Kidney glomerular epithelial cell (primary cell): ENCODE data around the gene L3MBTL2.
A peak's percentile ranks its signal among the peaks of the same experiment; 100 is the strongest.

ENCODE experiments used
- DNase-seq: peaks from one replicate; lab custom pipeline; 2025; lab: John Stamatoyannopoulos, UW

L3MBTL2 gene

DNA sequence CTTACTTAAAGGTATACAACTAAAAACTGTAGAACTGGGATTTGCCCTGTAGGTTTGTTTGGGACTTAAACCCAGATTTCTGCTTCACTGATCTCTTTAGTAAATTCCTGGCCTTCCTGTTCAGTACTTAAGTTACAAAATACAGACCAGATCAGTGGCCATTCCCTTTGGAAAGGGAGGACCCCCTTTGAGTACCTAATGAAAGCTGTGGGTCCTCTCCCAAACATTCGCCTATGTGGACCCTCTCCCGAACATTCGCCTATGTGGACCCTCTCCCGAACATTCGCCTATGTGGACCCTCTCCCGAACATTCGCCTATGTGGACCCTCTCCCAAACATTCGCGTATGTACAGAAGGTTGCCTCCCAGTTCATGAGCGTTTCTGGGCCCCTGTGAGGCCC, 10.3 kb downstream of the L3MBTL2 start:
- DNase-seq, result no peak

DNA sequence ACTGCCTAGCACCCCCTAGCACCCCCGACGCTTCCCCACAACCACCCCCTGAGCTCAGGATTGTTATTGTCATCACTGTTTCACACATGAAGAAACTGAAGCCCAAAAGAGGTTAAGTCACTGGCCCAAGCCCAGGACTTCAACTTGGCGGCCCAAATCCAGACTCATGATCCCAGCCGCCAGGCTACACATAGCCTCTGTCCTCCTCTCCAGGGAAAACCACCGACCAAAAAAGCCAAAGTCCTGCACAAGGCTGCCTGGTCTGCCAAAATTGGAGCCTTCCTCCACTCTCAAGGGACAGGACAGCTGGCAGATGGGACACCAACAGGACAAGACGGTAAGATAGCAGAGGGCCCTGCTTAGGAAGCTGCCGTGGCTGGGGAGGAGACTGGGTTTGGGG, 10.8 kb downstream of the L3MBTL2 start:
- DNase-seq, result no peak

DNA sequence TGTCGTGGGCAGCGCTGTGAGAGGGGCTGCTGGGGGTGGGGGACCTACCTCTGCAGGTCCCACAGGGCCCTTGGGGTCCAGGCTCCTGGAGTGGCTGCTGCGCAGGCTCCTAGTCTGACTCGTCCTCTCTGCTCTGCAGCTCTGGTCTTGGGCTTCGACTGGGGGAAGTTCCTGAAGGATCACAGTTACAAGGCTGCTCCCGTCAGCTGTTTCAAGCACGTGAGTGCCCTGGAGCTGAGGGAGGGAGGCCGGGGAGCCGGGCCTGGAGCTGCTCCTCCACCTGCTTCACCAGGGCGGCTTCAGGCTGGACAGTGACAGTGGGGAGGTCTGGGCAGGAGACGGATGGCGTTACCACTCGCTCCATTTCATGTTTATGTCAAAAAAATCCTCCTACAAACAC, 11.9 kb downstream of the L3MBTL2 start:
- DNase-seq, result no peak

DNA sequence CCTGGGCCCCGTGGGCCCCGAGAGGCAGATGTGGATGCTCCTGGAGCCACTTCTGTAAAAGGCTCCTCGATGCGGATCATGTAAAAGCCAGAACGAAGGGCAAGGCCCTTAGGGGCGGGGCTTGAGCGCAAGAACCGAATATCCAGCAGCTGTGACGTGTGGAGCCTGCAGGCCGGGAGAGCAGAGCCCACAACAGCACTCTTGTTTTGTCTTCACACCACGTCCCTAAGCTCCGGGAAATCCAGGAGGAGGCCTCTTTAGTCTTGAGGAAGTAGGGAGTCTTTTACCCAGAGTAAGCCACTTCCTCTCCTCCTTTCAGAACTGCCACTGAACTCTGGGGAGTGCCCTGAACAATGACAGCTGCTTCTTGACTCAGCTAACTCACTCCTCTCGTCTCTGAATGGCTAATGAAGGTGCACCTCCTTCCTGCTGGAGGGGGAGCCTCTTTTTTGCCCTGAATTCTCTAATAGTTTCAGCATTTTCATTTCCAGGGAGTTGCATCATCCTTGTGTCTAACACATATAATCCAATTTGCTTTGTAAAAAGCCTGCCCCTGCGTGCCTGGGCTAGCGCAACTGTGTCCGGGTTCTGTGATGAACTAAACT, 12.5 kb downstream of the L3MBTL2 start:
- no peak for DNase-seq

DNA sequence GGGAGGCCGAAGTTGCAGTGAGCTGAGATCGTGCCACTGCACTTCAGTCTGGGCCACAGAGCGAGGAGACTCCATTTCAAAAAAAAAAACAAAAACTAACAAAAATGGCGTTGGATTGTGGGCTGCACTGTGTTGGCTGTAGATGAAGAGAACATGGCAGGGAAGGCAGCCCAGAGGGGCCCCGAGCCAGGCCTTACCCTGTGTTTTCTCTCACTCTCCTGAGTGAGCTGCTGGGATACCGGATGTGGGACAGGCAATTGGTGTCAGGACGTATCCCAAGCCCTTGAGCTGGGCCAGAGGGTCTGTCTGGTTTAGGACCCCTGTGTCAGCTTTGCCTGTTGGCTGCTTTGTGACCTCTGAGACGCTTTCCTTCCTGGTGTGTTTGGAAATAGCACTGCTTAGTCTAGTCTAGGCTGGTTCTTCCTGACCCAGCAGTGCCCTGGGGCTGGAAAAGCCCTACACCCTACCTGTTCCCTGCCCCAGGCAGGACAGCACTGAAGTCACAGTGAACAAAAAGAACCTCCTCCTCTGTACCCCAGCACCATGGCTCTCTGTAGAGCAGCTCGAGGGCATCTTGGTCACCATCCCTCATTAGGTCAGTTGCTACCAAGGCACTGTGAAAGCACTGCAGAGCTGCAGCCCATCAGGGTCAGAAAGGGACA, 17.9 kb downstream of the L3MBTL2 start:
- no peak for DNase-seq

DNA sequence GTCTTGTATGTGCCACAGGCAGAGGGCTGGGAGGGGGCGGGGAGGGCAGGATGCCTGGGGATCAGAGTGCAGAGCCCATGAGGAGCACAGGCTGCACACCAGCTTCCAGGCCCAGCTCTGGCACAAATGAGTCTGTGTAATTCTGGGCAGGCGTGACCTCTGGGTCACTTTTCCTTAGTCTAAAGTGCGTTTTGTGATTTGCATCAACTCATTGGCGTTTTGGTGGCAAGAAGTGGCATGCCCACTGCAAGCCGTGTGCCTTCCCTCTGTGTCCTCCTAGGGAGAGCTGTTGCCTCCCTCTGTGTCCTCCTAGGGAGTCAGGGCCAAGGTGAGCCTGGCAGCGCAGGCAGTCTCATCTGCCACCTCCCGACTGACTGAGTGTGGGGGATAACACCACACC, 18.4 kb downstream of the L3MBTL2 start:
- DNase-seq, result no peak

DNA sequence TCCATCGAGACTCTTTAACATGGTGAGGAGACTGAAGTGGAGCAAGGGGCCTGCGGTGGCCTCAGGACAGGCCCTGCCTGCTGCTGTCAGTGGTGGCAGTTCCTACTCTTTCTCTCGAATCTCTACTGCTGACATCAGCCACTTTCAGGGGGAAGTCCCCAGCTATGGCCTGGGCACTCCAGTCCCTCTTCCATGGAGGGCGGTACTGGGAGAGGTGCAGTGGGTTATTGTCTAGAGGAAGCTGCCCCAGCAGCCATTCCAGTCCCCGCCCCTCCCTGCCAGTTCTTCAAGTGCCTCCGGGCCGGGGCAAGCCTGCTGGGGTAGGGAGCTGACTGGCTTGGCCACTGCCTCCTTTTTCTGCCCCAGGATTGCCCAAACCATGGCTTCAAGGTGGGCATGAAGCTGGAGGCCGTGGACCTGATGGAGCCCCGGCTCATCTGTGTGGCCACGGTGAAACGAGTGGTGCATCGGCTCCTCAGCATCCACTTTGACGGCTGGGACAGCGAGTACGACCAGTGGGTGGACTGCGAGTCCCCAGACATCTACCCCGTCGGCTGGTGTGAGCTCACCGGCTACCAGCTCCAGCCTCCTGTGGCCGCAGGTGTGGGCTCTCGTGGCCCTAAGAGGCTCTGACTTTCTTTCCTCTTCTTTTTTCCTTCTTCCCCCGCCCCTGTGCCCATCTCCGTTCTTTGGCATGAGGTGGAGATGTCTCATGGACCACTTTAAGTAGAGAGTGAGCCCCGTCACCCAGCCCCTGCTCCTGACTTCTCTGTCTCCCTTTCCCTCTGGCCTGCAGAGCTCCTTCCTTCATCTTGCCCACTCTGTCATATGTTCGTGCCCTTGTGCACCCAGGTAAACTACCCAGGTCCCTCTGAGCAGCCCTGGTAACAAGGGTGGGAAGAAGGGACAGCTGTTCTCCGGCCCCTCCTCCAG, 21.9 kb downstream of the L3MBTL2 start:
- no peak for DNase-seq

DNA sequence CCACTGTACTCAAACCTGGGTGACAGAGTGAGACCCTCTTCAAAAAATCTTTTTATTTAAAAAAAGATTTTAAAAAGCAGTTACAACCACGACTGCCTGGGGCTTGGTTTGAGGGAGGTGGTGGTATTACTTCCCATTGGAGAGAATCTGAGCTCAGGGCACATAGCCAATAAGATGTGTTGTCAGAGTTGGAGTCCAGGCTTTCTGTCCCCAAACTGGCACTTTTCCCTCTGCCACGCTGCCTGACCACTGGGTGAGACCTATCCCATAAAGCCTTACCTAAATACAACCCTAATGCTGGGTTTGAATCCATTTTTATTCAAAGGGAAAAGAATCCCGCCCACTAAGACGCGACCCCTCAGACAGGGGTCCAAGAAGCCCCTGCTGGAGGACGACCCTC, 24.1 kb downstream of the L3MBTL2 start:
- DNase-seq, result no peak

DNA sequence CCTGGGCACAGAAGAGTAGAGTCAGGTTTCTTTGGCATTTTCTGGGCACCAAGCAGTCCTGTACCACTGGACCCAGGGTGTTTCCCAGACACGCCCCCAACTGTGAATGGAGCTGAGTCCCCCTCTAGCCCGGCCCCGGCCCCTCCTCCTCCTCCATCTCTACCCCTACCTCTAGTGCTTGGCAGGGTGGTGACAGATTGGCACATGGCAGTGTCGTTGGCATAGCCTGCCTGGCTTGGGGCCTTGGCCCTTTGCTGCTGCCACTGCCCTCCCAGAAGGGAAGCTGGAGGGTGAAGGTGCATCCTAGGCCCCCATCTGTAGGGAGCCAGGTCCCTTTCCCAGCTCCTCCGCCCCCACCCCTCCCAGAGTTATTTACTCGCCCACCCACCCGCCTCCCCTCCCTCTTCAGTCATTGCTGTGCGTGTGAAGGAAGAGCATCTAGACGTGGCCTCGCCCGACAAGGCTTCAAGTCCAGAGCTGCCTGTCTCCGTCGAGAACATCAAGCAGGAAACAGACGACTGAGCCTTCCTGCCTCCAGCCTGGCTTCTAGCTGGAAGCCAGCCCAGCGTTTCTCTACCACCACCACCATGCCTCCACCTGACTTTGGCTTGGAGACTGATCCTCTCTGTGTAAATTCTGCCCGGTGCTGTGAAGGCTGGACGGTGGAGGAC, 24.8 kb downstream of the L3MBTL2 start:
- no peak for DNase-seq

DNA sequence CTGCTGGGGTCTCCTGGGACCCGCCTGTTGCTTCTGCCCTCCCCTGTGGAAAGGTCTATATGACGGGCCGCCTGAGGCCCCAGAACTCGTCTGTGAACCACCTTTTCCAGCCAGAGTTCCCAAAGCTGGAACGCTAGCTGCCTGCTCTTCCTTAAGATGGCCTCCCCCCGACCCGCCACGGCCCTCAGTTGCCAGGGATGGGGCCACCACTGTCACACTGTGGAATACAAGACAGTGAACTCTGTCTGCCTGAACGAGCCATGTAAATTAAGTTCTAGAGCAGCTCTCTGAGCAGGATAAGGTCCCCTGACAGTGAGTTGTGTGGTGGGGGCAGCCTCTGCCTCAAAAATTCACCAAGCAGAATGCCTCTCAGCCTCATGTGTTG, 25.3 kb downstream of the L3MBTL2 start:
- DNase-seq, result no peak

DNA sequence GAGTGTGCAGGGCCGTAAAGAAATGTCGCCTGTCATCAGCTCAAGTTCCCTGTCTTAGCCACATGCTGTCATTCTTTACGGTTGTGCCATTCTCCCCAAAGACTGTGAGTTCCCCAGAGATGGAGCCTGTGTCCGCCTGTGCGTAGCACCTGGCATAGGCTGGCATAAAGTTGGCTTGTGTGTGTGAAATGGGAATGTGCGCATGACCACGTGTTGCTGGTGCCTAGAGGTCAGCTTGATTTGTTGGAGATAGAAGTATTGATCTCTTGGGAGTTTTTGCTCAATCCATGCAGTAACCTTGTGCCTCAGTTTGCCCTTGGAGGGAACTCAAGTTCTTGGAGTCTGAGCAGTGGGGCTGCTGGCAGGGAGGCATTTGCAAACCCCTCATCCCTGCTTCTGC, 26.3 kb downstream of the L3MBTL2 start:
- DNase-seq, result no peak

DNA sequence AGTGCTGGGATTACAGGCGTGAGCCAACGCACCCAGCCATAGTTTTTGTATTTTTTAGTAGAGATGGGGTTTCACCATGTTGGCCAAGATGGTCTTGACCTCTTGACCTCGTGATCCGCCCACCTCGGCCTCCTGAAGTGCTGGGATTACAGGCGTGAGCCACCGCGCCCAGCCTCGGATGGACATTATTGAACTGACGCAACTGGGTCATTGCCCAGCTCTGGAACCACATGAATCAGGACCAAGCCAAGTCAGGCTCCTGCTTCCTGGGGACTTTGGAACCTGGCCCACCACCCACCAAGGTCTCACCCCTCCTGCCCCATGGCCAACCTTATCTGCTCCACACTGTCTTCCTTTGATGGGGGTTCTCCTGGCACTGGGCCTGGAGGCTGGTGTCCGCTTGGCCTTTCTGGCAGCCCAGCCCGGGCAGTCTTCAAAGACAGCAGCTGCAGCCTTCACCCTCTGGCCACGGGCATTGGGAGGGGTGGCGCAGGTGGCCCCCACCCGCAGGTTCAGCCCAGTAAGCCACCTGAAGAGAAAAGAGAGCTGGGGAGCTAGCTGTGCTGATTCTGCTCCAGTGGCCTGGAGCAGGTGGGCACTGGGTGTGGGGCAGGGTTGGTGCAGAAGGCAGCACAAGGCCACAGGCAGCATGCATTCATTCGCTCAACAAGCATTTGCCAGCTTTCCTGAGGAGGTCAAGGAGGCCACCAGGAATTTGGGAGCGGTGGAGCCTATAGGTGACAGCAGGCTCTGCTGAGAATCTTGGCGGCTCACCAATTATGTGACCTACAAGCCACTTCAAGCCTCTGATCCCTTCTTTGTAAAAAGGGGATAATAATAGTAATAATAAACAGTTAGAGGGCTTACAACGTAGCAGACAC, 29.9 kb downstream of the L3MBTL2 start:
- no peak for DNase-seq

DNA sequence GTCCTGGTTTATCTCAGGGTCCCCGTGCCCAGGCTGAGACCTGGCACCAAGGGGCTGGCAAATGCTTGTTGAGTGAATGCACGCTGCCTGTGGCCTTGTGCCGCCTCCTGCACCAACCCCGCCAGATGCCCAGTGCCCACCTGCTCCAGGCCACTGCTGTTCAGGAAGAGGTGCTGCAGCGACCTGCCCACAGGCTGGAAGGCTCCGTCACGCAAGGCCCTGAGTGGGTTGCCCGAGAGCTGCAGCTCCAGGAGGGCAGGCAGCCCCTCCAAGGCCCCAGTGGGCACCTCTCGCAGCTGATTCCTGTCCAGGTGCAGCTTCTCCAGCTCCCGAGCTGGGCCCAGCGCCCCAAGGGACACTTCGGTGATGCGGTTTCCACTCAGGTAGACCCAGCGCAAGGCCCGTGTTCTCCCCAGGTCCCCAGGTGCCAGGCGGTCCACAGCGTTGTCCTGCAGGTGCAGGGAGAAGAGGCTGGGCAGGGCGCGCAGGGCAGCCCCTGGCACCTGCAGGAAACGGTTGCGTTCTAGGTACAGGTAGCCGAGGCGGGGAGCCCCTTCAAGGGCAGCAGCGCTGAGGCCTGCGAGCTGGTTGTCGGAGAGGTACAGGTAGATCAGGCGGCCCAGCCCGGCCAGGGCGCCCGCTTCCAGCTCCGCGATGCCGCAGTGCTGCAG, 32.1 kb downstream of the L3MBTL2 start:
- DNase-seq, result no peak

DNA sequence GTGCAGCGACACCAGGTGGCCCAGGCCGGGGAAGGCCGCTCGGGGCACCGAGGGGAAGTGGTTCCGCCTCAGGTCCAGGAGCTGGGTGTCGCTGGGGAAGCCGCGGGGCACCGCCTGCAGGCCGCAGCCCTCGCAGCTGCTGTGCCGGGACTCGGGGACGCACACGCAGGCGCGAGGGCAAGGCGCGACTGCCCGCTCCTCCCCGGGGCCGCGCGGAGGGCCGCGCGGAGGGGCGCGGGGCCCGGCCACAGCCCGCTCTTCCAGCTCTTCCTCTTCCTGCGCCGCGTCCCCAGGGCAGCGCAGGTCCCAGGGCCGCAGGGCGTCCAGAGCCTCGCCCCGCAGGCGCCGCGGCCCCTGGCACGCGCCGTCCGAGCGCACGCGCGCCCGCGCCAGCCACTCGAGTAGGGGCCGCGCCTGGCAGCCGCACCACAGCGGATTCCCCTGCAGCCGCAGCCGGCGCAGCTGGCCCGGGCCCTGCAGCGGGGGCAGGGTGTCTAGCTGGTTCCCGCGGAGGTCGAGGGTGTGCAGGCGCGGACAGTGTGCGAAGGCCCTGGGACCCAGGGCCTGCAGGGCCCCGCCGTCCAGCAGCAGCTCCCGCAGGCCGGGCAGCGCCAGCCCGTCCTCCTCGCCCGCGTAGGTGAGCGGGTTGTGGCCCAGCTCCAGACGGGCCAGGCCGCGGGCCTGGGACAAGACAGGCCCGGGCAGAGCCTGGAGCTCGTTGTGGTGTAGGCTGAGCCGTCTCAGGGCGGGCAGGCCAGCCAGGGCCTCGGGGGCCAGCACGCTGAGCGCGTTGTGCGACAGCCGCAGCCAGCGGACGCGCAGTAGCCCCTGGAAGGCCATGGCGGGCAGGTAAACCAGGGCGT, 32.8 kb downstream of the L3MBTL2 start:
- DNase-seq, result peak; percentile 17

DNA sequence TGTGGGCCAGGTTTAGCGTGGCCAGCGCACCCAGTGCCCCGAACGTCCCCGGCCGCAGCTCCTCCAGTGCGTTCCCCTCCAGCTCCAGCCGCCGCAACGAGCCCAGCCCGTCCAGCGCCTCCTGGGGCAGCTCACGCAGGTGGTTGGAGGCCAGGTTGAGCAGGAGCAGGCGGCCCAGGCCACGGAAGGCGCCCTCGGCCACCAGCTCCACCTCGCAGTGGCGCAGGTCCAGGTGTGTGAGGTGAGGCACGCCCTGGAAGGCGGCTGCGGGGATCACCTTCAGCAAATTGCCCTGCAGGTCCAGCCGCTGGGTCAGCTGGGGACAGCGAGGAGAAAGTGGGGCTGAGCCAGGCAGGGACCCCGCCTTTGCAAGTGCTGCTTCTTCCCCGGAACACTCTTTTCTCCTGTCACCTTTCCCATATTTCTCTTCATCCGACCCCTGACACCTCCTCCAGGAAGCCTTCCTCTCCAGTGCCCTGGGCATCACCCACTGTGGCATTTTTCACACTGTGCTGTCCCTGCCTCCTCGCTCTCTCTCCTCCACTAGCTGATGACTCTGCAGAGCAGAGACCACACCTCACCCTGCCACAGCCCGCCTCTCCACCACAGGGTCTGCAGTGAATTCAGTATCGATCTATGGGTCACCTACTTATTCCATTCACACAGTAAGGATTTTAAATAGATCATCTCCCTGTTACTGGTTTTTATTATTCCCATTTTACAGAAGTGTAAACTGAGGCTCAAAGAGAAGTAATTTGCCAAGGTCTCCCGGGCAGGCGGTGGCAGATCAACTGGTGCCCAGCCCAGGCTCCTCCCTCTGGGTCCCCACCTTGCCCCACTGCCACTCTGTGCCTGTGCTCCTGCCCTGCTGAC, 33.7 kb downstream of the L3MBTL2 start:
- DNase-seq, result no peak

DNA sequence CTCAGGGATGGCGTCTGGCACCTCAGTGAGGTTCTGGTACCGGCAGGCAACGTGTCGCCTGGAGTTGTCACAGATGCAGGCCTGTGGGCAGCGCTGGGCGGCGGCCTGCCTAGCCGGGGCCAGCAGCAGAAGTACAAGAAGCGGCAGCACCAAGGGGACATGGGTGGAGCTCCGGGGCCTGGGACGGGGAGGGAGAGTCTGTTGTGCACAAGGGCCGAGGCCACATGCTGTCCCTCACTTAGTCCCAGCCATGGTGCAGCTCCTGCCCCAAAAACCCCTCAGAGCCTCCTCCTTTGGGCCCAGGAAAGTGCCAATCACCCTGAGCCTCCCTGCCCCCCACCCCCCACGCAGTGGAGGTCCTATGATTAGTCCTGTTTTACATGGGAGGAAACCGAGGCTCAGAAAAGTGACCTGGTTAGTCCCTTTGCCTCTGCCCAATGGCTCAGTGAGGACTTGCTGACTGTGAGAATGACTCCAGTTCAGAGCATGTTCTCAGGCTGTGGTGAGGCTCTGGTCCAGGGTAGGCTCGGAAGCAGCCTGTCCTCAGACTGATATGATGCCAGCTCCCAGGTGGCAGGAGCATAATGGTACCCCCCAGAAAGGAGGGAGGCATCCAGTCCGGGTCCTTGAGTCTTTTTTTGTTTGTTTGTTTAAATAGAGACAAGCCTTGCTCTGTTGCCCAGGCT, 34.5 kb downstream of the L3MBTL2 start:
- no peak for DNase-seq

DNA sequence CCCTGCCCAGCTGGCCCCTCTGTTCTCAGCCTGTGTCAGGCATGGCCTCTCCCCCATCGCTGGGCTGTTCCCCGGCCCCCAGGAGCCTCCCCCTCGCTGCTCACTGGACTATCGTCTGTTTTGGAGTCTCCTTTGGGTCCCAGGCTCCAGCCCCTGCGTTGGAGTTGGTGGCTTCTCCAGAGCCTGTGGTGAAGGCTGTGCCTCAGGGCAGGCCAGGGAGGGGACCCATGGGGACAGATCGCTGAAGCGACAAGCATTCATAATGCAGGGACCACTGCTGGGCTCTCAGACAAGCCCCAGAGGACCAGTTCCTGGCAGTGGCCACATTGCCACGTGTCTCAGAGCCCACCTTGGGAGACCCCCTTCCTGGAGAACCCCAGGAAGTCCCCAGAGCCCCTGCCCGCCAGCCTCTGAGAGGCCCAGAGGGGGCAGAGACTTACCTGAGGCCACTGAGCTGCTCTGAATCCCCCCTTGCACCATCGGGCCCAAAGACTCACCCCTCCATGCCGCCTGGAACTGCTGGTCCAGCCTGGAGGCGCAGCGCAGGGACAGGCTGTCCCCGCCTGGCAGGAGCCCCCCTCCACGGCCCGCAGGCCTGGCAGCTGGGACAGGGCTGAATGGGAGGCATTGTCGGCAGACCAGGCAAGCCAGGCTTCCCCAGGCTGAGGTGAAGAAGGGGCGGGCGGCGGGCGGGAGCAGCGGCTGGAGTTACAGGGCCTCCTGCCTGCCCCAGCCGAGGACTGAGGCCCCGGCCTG, 35.4 kb downstream of the L3MBTL2 start, which contains the start of gene CHADL:
Gene CHADL (minus strand): TSS at position 555 of the 756 bp plus-strand sequence. CDS start 50 bp downstream, at position 505.
- DNase-seq, result no peak
